Panc1 (cell line): ENCODE measurements around the gene AIFM3.

Source experiments
- CTCF ChIP-seq: fragments of 450-650 bp; IDR thresholded peaks from 2 replicates; pipeline ENCODE4 v1.5.1; 2017; ENCODE audit warnings: mild to moderate bottlenecking
- POLR2AphosphoS5 ChIP-seq: IDR thresholded peaks from 2 replicates; pipeline ENCODE4 v1.6.1; 2012; ENCODE audit warnings: mild to moderate bottlenecking, low read depth, low read length, moderate library complexity
- REST ChIP-seq, 2 experiments: IDR thresholded peaks; 2 replicates each; pipeline ENCODE4 v1.6.1; 2011 to 2012; ENCODE audit warnings: low read depth in 2 of 2, control low read depth in 1 of 2, low read length in 1 of 2, mild to moderate bottlenecking in 1 of 2, moderate library complexity in 1 of 2; ENCODE audit not compliant: insufficient read depth in 1 of 2

- TF ChIP-seq CTCF (no peak), POLR2AphosphoS5 (no peak), REST (IDR thresholded peaks at IDR 0.05; ENCODE audit: insufficient read depth in 1 of 2, low read depth in 2 of 2, low read length in 1 of 2) (no peak)
Observed at GRCh38 chr22:20968281-20968977, 1.4 kb downstream of the AIFM3 start.
